ENCODE measurements around the gene UTP3. TPM values are rescaled to one million over a fixed set of nuclear protein-coding genes. Genes with fewer than 3 reads are reported as not detected.
A peak's percentile ranks its signal among the peaks of the same experiment; 100 is the strongest.
"Not testable (repeated sequence)": the region's sequence is repeated elsewhere in the genome, so short reads cannot be mapped to it uniquely, and the experiment has no call there.

Gene UTP3
- polyA plus RNA-seq, 4 donors: 44.1 to 50.3 (median 49.6) TPM

- no peak for DNase-seq (ENCODE audit: low read depth in 4 of 4, low spot score in 3 of 4)
These were observed 6.6 kb upstream of the UTP3 start for GRCh38 chr4:70681704-70682103.

- not testable (repeated sequence) for DNase-seq (ENCODE audit: low read depth in 4 of 4, low spot score in 3 of 4)
These were observed 6.2 kb upstream of the UTP3 start for GRCh38 chr4:70682142-70682541.

- DNase-seq (ENCODE audit: low read depth in 4 of 4, low spot score in 3 of 4): no peak
These were observed 940 bp upstream of the UTP3 start for GRCh38 chr4:70687392-70687791.

GRCh38 chr4:70688795-70689231 lies 481 bp downstream of the UTP3 start:
- no peak for DNase-seq (ENCODE audit: low read depth in 4 of 4, low spot score in 3 of 4)

GRCh38 chr4:70691661-70692060 lies 3.3 kb downstream of the UTP3 start:
- no peak for DNase-seq (ENCODE audit: low read depth in 4 of 4, low spot score in 3 of 4)

GRCh38 chr4:70694633-70695032 lies 6.3 kb downstream of the UTP3 start:
- DNase-seq (ENCODE audit: low read depth in 4 of 4, low spot score in 3 of 4): not testable (repeated sequence)

GRCh38 chr4:70698435-70698834 lies 10.1 kb downstream of the UTP3 start:
- not testable (repeated sequence) for DNase-seq (ENCODE audit: low read depth in 4 of 4, low spot score in 3 of 4)

GRCh38 chr4:70700712-70701111 lies 12.4 kb downstream of the UTP3 start:
- no peak for DNase-seq (ENCODE audit: low read depth in 4 of 4, low spot score in 3 of 4)

- no peak for DNase-seq (ENCODE audit: low read depth in 4 of 4, low spot score in 3 of 4)
These were observed 12.9 kb downstream of the UTP3 start for GRCh38 chr4:70701271-70701670.

- DNase-seq (ENCODE audit: low read depth in 4 of 4, low spot score in 3 of 4): not testable (repeated sequence)
These were observed 14.3 kb downstream of the UTP3 start for GRCh38 chr4:70702592-70702991.

GRCh38 chr4:70703619-70704214 lies 15.4 kb downstream of the UTP3 start:
- DNase-seq (ENCODE audit: low read depth in 4 of 4, low spot score in 3 of 4): no peak

GRCh38 chr4:70704215-70704930 lies 16.0 kb downstream of the UTP3 start:
- DNase-seq (ENCODE audit: low read depth in 4 of 4, low spot score in 3 of 4): peak; percentile 67 to 79 (median 78)

- DNase-seq (ENCODE audit: low read depth in 4 of 4, low spot score in 3 of 4): no peak
These were observed 16.5 kb downstream of the UTP3 start for GRCh38 chr4:70704931-70705182.

GRCh38 chr4:70705183-70706043 lies 17.1 kb downstream of the UTP3 start:
- no peak for DNase-seq (ENCODE audit: low read depth in 4 of 4, low spot score in 3 of 4)

GRCh38 chr4:70706044-70706461 lies 17.7 kb downstream of the UTP3 start:
- DNase-seq (ENCODE audit: low read depth in 4 of 4, low spot score in 3 of 4): no peak

GRCh38 chr4:70706516-70706915 lies 18.2 kb downstream of the UTP3 start:
- no peak for DNase-seq (ENCODE audit: low read depth in 4 of 4, low spot score in 3 of 4)

GRCh38 chr4:70709611-70710205 lies 21.4 kb downstream of the UTP3 start:
- no peak for DNase-seq (ENCODE audit: low read depth in 4 of 4, low spot score in 3 of 4)

GRCh38 chr4:70711599-70711998 lies 23.3 kb downstream of the UTP3 start:
- no peak for DNase-seq (ENCODE audit: low read depth in 4 of 4, low spot score in 3 of 4)

- DNase-seq (ENCODE audit: low read depth in 4 of 4, low spot score in 3 of 4): no peak
These were observed 23.8 kb downstream of the UTP3 start for GRCh38 chr4:70712150-70712549.

GRCh38 chr4:70712604-70713452 lies 24.5 kb downstream of the UTP3 start:
- DNase-seq (ENCODE audit: low read depth in 4 of 4, low spot score in 3 of 4): no peak

Measured in right renal pelvis (tissue), 4 donors.